ENCODE measurements around the gene MAML2.

DNA sequence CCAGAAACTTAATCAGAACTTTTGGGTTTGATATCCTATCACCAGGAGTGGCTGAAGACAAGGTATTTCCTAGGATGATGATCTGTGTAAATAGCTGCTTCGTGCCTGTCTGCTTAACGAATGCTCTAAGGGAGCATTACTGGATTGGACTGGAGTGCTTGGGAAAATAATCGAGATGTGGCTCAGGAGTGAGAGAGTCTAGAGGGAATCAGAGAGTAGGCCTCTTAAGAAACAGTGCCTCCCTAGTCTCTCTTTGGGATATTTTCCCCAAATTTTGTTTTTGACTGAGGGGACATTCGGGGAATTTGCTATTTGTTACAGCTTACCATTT, 2.5 kb downstream of the MAML2 start:
- TF ChIP-seq POLR2A (IDR thresholded peaks at IDR 0.05; ENCODE audit: low read depth, low read length) (no peak), POLR2AphosphoS5 (IDR thresholded peaks at IDR 0.05; ENCODE audit: low read depth, low read length) (no peak), TAF1 (IDR thresholded peaks at IDR 0.05; ENCODE audit: borderline replicate concordance, low read depth, low read length) (no peak)

Measured in GM12892 (cell line).